ENCODE results near the gene POMT2.

POMT2 gene

DNA sequence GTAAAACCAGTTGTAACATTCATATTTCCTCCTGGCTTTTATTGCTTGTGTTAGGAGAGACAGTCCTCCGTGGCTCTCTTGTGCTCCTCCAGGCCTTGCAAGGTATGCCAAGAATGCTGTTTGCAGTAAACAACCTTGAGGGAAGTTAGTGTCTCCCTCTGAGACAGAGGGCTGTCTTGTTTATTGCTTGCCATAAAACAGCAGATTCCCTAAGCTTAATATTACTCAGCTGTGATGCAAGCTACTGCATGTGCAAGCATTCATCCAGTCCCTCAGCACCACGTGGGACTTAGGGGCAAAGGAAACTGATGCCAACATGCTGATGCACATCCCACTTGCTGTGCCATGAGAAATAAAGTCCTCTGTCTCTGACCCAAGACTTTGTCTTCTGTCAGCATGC, 6.6 kb downstream of the POMT2 start:
- Histone ChIP-seq H3K27me3 (no peaks in the 10 kb centered on the region), H3K4me3 (ENCODE audit: low read depth in 1 of 2, low read length in 1 of 2) (no peak overlapping the region), H3K27ac (no peak overlapping the region), H3K36me3 (no peaks in the 10 kb centered on the region), H3K9me3 (no peaks in the 10 kb centered on the region), H3K4me1 (ENCODE audit: control insufficient read depth in 1 of 2, insufficient read depth in 1 of 2, low read depth in 1 of 2, low read length in 1 of 2) (peaks cover 9 to 15% of the 10 kb centered on the region in 2 experiments)
- TF ChIP-seq, protein P1, sequence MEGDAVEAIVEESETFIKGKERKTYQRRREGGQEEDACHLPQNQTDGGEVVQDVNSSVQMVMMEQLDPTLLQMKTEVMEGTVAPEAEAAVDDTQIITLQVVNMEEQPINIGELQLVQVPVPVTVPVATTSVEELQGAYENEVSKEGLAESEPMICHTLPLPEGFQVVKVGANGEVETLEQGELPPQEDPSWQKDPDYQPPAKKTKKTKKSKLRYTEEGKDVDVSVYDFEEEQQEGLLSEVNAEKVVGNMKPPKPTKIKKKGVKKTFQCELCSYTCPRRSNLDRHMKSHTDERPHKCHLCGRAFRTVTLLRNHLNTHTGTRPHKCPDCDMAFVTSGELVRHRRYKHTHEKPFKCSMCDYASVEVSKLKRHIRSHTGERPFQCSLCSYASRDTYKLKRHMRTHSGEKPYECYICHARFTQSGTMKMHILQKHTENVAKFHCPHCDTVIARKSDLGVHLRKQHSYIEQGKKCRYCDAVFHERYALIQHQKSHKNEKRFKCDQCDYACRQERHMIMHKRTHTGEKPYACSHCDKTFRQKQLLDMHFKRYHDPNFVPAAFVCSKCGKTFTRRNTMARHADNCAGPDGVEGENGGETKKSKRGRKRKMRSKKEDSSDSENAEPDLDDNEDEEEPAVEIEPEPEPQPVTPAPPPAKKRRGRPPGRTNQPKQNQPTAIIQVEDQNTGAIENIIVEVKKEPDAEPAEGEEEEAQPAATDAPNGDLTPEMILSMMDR (IDR thresholded peaks at IDR 0.05), result no peak

DNA sequence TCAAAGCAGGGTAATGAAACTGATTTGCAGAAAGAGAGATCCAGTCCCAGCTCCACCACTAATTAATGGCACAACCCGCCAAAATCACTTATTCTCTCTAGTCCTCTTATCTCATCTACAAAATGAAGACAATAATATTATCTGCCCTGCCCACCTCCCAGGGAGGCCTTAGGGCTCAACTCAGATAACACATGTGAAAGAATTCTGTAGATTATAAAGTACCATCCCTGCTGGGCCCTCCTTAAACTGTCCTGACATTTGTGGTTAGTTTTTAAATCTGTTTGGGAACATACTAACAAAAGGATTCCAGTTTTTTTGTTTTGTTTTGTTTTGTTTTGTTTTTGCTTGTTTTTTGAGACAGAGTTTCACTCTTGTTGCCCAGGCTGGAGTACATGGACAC, 7.3 kb downstream of the POMT2 start:
- TF ChIP-seq, protein P1 (IDR thresholded peaks at IDR 0.05), result no peak
- no peaks in the 10 kb centered on the region for H3K9me3 ChIP-seq
- no peak overlapping the region for H3K27ac ChIP-seq
- H3K4me1 ChIP-seq (ENCODE audit: control insufficient read depth in 1 of 2, insufficient read depth in 1 of 2, low read depth in 1 of 2, low read length in 1 of 2), result peaks cover 14 to 22% of the 10 kb centered on the region in 2 experiments
- no peak overlapping the region for H3K4me3 ChIP-seq (ENCODE audit: low read depth in 1 of 2, low read length in 1 of 2)
- no peaks in the 10 kb centered on the region for H3K27me3 ChIP-seq
- no peaks in the 10 kb centered on the region for H3K36me3 ChIP-seq

DNA sequence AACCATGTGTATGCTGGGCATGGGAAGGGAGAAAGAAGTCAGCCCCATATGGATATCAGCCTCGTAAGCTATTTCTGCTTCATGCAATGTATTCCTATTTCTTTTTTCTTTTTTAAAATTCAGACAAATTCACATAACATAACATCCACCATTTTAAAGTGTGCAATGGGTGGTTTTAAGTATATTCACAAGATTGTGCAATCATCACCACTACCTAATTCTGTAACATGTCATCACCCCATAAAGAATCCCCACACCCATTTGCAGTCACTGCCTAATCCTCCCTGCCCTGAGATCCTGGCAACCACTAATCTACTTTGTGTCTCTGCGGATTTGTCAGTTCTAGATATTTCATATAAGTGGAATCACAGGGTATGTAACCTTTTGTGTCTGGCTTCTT, 9.5 kb downstream of the POMT2 start:
- TF ChIP-seq, protein P1 (IDR thresholded peaks at IDR 0.05), result no peak
- Histone ChIP-seq H3K4me3 (ENCODE audit: low read depth in 1 of 2, low read length in 1 of 2) (no peak overlapping the region), H3K27me3 (no peaks in the 10 kb centered on the region), H3K36me3 (no peaks in the 10 kb centered on the region), H3K9me3 (no peaks in the 10 kb centered on the region), H3K4me1 (ENCODE audit: control insufficient read depth in 1 of 2, insufficient read depth in 1 of 2, low read depth in 1 of 2, low read length in 1 of 2) (peaks cover 14 to 22% of the 10 kb centered on the region in 2 experiments), H3K27ac (no peak overlapping the region)

DNA sequence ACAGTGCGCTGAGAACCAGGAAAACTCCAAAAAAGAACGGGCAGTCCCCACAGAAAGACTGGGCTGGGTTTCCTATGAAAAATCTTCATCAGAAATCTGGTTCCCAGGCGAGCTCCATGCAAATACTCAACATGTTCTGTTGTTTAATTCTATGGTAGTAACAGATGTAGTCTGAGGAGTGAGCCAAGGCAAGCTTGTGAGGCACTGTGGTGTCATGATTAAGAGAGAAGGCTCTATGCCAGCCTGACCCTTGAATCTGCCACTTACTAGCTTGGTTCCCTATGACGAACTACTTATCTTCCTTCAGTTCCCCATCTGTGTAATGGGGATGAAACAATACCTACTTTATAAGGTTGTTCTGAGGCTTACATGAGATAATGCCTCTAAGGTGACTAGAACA, 10.7 kb downstream of the POMT2 start:
- H3K36me3 ChIP-seq, result no peaks in the 10 kb centered on the region
- TF ChIP-seq, protein P1 (IDR thresholded peaks at IDR 0.05), result no peak
- no peak overlapping the region for H3K4me3 ChIP-seq (ENCODE audit: low read depth in 1 of 2, low read length in 1 of 2)
- H3K4me1 ChIP-seq (ENCODE audit: control insufficient read depth in 1 of 2, insufficient read depth in 1 of 2, low read depth in 1 of 2, low read length in 1 of 2), result peaks cover 14 to 22% of the 10 kb centered on the region in 2 experiments
- H3K27me3 ChIP-seq, result no peaks in the 10 kb centered on the region
- H3K9me3 ChIP-seq, result no peaks in the 10 kb centered on the region
- no peak overlapping the region for H3K27ac ChIP-seq

DNA sequence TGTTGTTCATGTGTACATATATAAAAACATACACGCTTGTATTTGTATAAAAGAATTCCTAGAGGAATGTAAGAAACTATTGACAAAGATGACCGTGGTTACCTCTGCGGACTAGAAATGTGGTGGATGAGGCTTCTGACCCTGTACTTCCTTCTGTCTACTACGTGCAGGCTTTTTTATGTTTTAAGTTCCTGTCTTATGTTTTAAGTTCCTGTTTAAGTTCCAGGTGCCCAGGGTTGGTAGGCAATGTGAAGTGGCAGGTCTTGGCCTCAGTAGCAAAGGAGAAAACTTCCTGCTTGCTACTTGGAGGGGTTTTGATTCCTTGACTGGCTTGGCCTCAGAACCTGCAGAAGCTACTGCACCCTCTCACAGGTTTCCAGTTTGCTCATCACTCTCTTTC, 11.6 kb downstream of the POMT2 start:
- TF ChIP-seq, protein P1 (IDR thresholded peaks at IDR 0.05), result no peak
- H3K9me3 ChIP-seq, result no peaks in the 10 kb centered on the region
- H3K36me3 ChIP-seq, result no peaks in the 10 kb centered on the region
- no peak overlapping the region for H3K4me3 ChIP-seq (ENCODE audit: low read depth in 1 of 2, low read length in 1 of 2)
- H3K27me3 ChIP-seq, result no peaks in the 10 kb centered on the region
- peak overlapping the region; percentile 72 for H3K27ac ChIP-seq
- H3K4me1 ChIP-seq (ENCODE audit: control insufficient read depth in 1 of 2, insufficient read depth in 1 of 2, low read depth in 1 of 2, low read length in 1 of 2), result peaks cover 14 to 22% of the 10 kb centered on the region in 2 experiments
